ENCODE measurements around the gene NTM.

NTM gene

GRCh38 chr11:131682373-131683015 is 312.1 kb downstream of the NTM start:
- TF ChIP-seq CTCF (IDR thresholded peaks at IDR 0.05; ENCODE audit: low read depth, low read length, missing control alignments): no peak
- H3K4me3 ChIP-seq (ENCODE audit: low read depth, low read length): no peak overlapping the region
- DNase-seq (ENCODE audit: low read depth): no peak

GRCh38 chr11:131683131-131683530 is 312.7 kb downstream of the NTM start:
- no peak overlapping the region for H3K4me3 ChIP-seq (ENCODE audit: low read depth, low read length)
- TF ChIP-seq CTCF (IDR thresholded peaks at IDR 0.05; ENCODE audit: low read depth, low read length, missing control alignments): no peak
- DNase-seq (ENCODE audit: low read depth): no peak

GRCh38 chr11:131683666-131684065 is 313.3 kb downstream of the NTM start:
- TF ChIP-seq CTCF (IDR thresholded peaks at IDR 0.05; ENCODE audit: low read depth, low read length, missing control alignments): no peak
- H3K4me3 ChIP-seq (ENCODE audit: low read depth, low read length): no peak overlapping the region
- no peak for DNase-seq (ENCODE audit: low read depth)

GRCh38 chr11:131684111-131685060 is 314.0 kb downstream of the NTM start:
- DNase-seq (ENCODE audit: low read depth): no peak
- no peak for TF ChIP-seq CTCF (IDR thresholded peaks at IDR 0.05; ENCODE audit: low read depth, low read length, missing control alignments)
- H3K4me3 ChIP-seq (ENCODE audit: low read depth, low read length): no peak overlapping the region

- TF ChIP-seq CTCF (IDR thresholded peaks at IDR 0.05; ENCODE audit: low read depth, low read length, missing control alignments): no peak
- DNase-seq (ENCODE audit: low read depth): no peak
- no peak overlapping the region for H3K4me3 ChIP-seq (ENCODE audit: low read depth, low read length)
These were observed 314.8 kb downstream of the NTM start for GRCh38 chr11:131685206-131685605.

- H3K4me3 ChIP-seq (ENCODE audit: low read depth, low read length): no peak overlapping the region
- DNase-seq (ENCODE audit: low read depth): no peak
- TF ChIP-seq CTCF (IDR thresholded peaks at IDR 0.05; ENCODE audit: low read depth, low read length, missing control alignments): no peak
These were observed 315.5 kb downstream of the NTM start for GRCh38 chr11:131685906-131686305.

Data from GM12864 (cell line).